CD4-positive, alpha-beta T cell (primary cell): ENCODE measurements around the gene RBP4. TPM values are rescaled to one million over a fixed set of nuclear protein-coding genes. Genes with fewer than 3 reads are reported as not detected.

Experiments
- ATAC-seq: fragments of 200-7000 bp; cut with Tn5 transposase; one replicate; pipeline ENCODE4 v1.10.0; 2022; ENCODE audit warnings: mild to moderate bottlenecking; ENCODE audit not compliant: poor library complexity
- CTCF ChIA-PET: fragments of 350-600 bp; sonication (Branson Sonifier 250); formaldehyde crosslinking; loops from one replicate; lab custom pipeline; 2021; ENCODE audit warnings: antibody characterized with exemption, inconsistent platforms; lab: Charles Lee
- POLR2A ChIA-PET: fragments of 350-600 bp; sonication (Branson Sonifier 250); formaldehyde crosslinking; loops from one replicate; lab custom pipeline; 2021; ENCODE audit warnings: antibody characterized with exemption, inconsistent platforms; lab: Charles Lee
- DNase-seq, 14 experiments: peaks; one replicate each; pipeline ENCODE4 v3.0.0-alpha.2; 2013 to 2020; ENCODE audit warnings: mixed read lengths in 2 of 14
- H3K27ac ChIP-seq, 2 donors: one replicate each; pipeline versions ENCODE4 v1.5.1 to v1.7.0; 2013; ENCODE audit warnings: low read length in 2 of 2, low read depth in 1 of 2, mild to moderate bottlenecking in 1 of 2
- H3K27me3 ChIP-seq, 2 experiments: 1 replicate in 1 of 2; 2 replicates in 1 of 2; pipeline versions ENCODE4 v1.6.1 to v1.7.0; 2013; ENCODE audit warnings: low read length in 2 of 2, control low read depth in 1 of 2, mild to moderate bottlenecking in 1 of 2, moderate library complexity in 1 of 2; ENCODE audit not compliant: insufficient read depth in 2 of 2, control insufficient read depth in 1 of 2
- H3K36me3 ChIP-seq: one replicate; pipeline ENCODE4 v1.6.1; 2013; ENCODE audit warnings: low read length, control low read depth; ENCODE audit not compliant: insufficient read depth
- H3K4me1 ChIP-seq: one replicate; pipeline ENCODE4 v1.6.1; 2013; ENCODE audit warnings: low read length, control low read depth; ENCODE audit not compliant: insufficient read depth
- H3K4me3 ChIP-seq: one replicate; pipeline ENCODE4 v1.5.1; 2013; ENCODE audit warnings: mild to moderate bottlenecking, low read length, moderate library complexity
- H3K9me3 ChIP-seq, 2 experiments: 1 replicate in 1 of 2; 2 replicates in 1 of 2; pipeline versions ENCODE4 v1.6.1 to v1.7.0; 2013; ENCODE audit warnings: low read length in 2 of 2, mild to moderate bottlenecking in 2 of 2, control low read depth in 1 of 2, moderate library complexity in 1 of 2; ENCODE audit not compliant: control insufficient read depth in 1 of 2, insufficient read depth in 1 of 2
- H3K27ac Mint-ChIP-seq: one replicate; pipeline ENCODE4 v1.8.0; 2020; ENCODE audit warnings: mixed read lengths
- H3K27me3 Mint-ChIP-seq: one replicate; pipeline ENCODE4 v1.8.0; 2021; ENCODE audit warnings: mixed read lengths
- H3K36me3 Mint-ChIP-seq: one replicate; pipeline ENCODE4 v1.8.0; 2021; ENCODE audit warnings: low read depth, mixed read lengths
- H3K4me1 Mint-ChIP-seq: one replicate; pipeline ENCODE4 v1.8.0; 2021; ENCODE audit warnings: low read depth, mixed read lengths
- H3K4me3 Mint-ChIP-seq: one replicate; pipeline ENCODE4 v1.8.0; 2020; ENCODE audit warnings: mild to moderate bottlenecking, mixed read lengths
- H3K9me3 Mint-ChIP-seq: one replicate; pipeline ENCODE4 v1.8.0; 2020; ENCODE audit warnings: mixed read lengths
- CTCF ChIP-seq: fragments of 200-600 bp; IDR thresholded peaks from one replicate; pipeline ENCODE4 v1.8.0; 2022; ENCODE audit warnings: antibody characterized with exemption, mild to moderate bottlenecking
- intact Hi-C, 2 experiments: fragments of 100-400 bp; cut with DNase I in 1 of 2; cut with micrococcal nuclease in 1 of 2; formaldehyde crosslinking; loops; one replicate each; pipeline versions ENCODE4 v1.15.1 to v1.9.0; 2023 to 2025; cut with DNase I, micrococcal nuclease
- total RNA-seq, 174 experiments: library from RNA in 2 of 174; stranded (reverse) in 2 of 174; gene quantifications; one replicate each; pipeline ENCODE4 v1.2.3 and lab custom pipeline; 2021 to 2026

The RBP4 gene
- total RNA-seq, 2 experiments from 2014 or later: not detected

- POLR2A ChIA-PET: no interaction called here
- no peak for ATAC-seq
- intact Hi-C loops: no loop called here
- H3K27ac ChIP-seq: no peak overlapping the region
- Mint-ChIP-seq H3K9me3 (peaks cover 2% of the 10 kb centered on the region), H3K4me1 (no peaks in the 10 kb centered on the region), H3K36me3 (no peaks in the 10 kb centered on the region), H3K4me3 (no peak overlapping the region), H3K27ac (no peak overlapping the region), H3K27me3 (peaks cover 67% of the 10 kb centered on the region)
- peaks cover 3 to 7% of the 10 kb centered on the region in 2 experiments for H3K9me3 ChIP-seq
- no peak for DNase-seq
- TF ChIP-seq CTCF: no peak
- no peak overlapping the region for H3K4me3 ChIP-seq
- CTCF ChIA-PET: no interaction called here
- no peaks in the 10 kb centered on the region for H3K36me3 ChIP-seq
- H3K4me1 ChIP-seq: no peaks in the 10 kb centered on the region
- peaks cover 21 to 54% of the 10 kb centered on the region in 2 experiments for H3K27me3 ChIP-seq
Measured at GRCh38 chr10:93604146-93604545, 3.1 kb upstream of the RBP4 start.

DNA sequence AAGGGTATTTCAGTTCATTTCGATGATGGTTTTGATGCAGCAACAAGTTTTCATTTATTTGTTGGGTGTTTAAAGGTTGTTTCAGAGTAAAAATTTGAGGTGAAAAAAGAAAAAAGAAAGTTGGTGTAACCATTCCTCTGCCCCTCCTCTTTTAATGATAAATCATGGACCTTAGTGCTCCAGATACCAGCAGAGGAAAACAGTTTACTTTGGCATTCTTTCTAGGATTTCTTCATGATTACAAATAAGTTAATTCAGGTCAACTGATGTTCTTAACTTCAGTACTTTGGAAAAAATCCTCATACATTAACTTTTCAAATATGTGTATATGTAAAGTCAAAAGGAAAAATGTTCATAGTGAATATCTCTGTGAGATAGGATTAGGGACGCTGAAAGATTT is 2.0 kb upstream of the RBP4 start:
- H3K4me3 ChIP-seq: no peak overlapping the region
- no peaks in the 10 kb centered on the region for H3K4me1 ChIP-seq
- no peak for ATAC-seq
- intact Hi-C loops: no loop called here
- H3K9me3 ChIP-seq: peaks cover 2 to 7% of the 10 kb centered on the region in 2 experiments
- no peak overlapping the region for H3K4me3 Mint-ChIP-seq
- peaks cover 64% of the 10 kb centered on the region for H3K27me3 Mint-ChIP-seq
- H3K4me1 Mint-ChIP-seq: no peaks in the 10 kb centered on the region
- no peak for DNase-seq
- CTCF ChIA-PET: no interaction called here
- H3K36me3 ChIP-seq: no peaks in the 10 kb centered on the region
- H3K27me3 ChIP-seq: peaks cover 20 to 50% of the 10 kb centered on the region in 2 experiments
- H3K27ac Mint-ChIP-seq: no peak overlapping the region
- TF ChIP-seq CTCF: no peak
- POLR2A ChIA-PET: no interaction called here
- no peak overlapping the region for H3K27ac ChIP-seq
- no peaks in the 10 kb centered on the region for H3K36me3 Mint-ChIP-seq
- H3K9me3 Mint-ChIP-seq: no peaks in the 10 kb centered on the region

DNA sequence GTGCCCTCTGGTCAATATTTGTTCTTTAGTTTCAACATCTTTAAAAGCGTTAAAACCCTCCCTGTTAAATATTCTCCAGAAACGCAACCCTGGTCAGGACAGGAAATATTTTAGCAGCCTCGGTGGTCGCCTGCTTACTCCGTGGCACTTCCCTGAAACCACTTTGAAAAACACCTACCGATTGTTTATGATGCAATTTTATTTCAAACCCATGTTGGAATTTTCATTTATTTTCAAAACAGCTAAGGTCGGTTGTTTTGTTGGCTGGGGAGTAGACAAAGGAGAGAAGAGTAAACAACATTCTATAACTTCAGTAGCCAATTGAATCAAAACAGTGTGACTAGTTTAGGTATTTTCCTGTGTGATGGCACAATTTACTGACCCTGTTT is 733 bp upstream of the RBP4 start:
- H3K4me1 Mint-ChIP-seq: no peaks in the 10 kb centered on the region
- POLR2A ChIA-PET: no interaction called here

More for the DNA sequence above, 733 bp upstream of the RBP4 start:
- intact Hi-C loops: no loop called here
- TF ChIP-seq CTCF: no peak
- DNase-seq (no peak), ATAC-seq (no peak)
- no peaks in the 10 kb centered on the region for H3K36me3 Mint-ChIP-seq
- no peaks in the 10 kb centered on the region for H3K9me3 Mint-ChIP-seq
- H3K27ac ChIP-seq: no peak overlapping the region
- no peaks in the 10 kb centered on the region for H3K36me3 ChIP-seq
- no peak overlapping the region for H3K4me3 Mint-ChIP-seq
- CTCF ChIA-PET: no interaction called here
- H3K27me3 ChIP-seq: peaks cover 20 to 50% of the 10 kb centered on the region in 2 experiments
- H3K27ac Mint-ChIP-seq: no peak overlapping the region
- H3K4me1 ChIP-seq: no peaks in the 10 kb centered on the region
- no peaks in the 10 kb centered on the region for H3K9me3 ChIP-seq
- H3K27me3 Mint-ChIP-seq: peaks cover 65% of the 10 kb centered on the region
- H3K4me3 ChIP-seq: no peak overlapping the region
